CD14-positive monocyte (primary cell): ENCODE measurements around the gene SPDYE3. TPM values are rescaled to one million over a fixed set of nuclear protein-coding genes. Genes with fewer than 3 reads are reported as not detected.
"Not testable (repeated sequence)": the region's sequence is repeated elsewhere in the genome, so short reads cannot be mapped to it uniquely, and the experiment has no call there.

Experiments used
- DNase-seq, 3 donors: peaks; one replicate each; pipeline ENCODE4 v3.0.0-alpha.2; 2011 to 2022
- H2AFZ ChIP-seq: 2 replicates; pipeline ENCODE4 v1.6.0; 2012; ENCODE audit warnings: mild to moderate bottlenecking, low read depth, low read length, inconsistent platforms; ENCODE audit not compliant: insufficient read depth, poor library complexity, severe bottlenecking
- H3K27ac ChIP-seq, 2 donors: 1 replicate in 1 of 2; 2 replicates in 1 of 2; pipeline ENCODE4 v1.5.1; 2012 to 2013; ENCODE audit warnings: low read length in 2 of 2, control low read depth in 1 of 2, inconsistent platforms in 1 of 2, low read depth in 1 of 2, mild to moderate bottlenecking in 1 of 2
- H3K27me3 ChIP-seq, 2 donors: one replicate each; pipeline versions ENCODE4 v1.6.0 to v1.6.1; 2011 to 2013; ENCODE audit warnings: low read length in 2 of 2; ENCODE audit not compliant: control insufficient read depth in 2 of 2, insufficient read depth in 2 of 2
- H3K36me3 ChIP-seq, 2 donors: replicated peaks in 1 of 2; 1 replicate in 1 of 2; 2 replicates in 1 of 2; pipeline versions ENCODE4 v1.5.1 to v1.6.1; 2012 to 2013; ENCODE audit warnings: low read length in 2 of 2, control low read depth in 1 of 2, inconsistent platforms in 1 of 2, mild to moderate bottlenecking in 1 of 2; ENCODE audit not compliant: insufficient read depth in 2 of 2, control insufficient read depth in 1 of 2
- H3K4me1 ChIP-seq, 2 donors: 1 replicate in 1 of 2; 2 replicates in 1 of 2; pipeline versions ENCODE4 v1.5.1 to v1.6.1; 2012 to 2013; ENCODE audit warnings: low read length in 2 of 2, control low read depth in 1 of 2, inconsistent platforms in 1 of 2, mild to moderate bottlenecking in 1 of 2, moderate library complexity in 1 of 2; ENCODE audit not compliant: insufficient read depth in 2 of 2, control insufficient read depth in 1 of 2
- H3K4me2 ChIP-seq: replicated peaks from 2 replicates; pipeline ENCODE3; 2012; ENCODE audit warnings: low read length, moderate library complexity, mild to moderate bottlenecking; ENCODE audit not compliant: poor library complexity, severe bottlenecking; ENCODE audit errors: extremely low read depth
- H3K4me3 ChIP-seq, 3 experiments: fragments of 200-600 bp in 1 of 3; sonication (generic) in 1 of 3; replicated peaks in 1 of 3; 1 replicate in 2 of 3; 2 replicates in 1 of 3; pipeline ENCODE4 v1.5.1; 2011 to 2013; ENCODE audit warnings: low read length in 3 of 3, mild to moderate bottlenecking in 3 of 3, control low read depth in 2 of 3, low read depth in 2 of 3, inconsistent platforms in 1 of 3, moderate library complexity in 1 of 3
- H3K79me2 ChIP-seq: 2 replicates; pipeline ENCODE4 v1.6.0; 2012; ENCODE audit warnings: mild to moderate bottlenecking, control low read depth, inconsistent platforms, low read length, moderate library complexity; ENCODE audit not compliant: insufficient read depth
- H3K9ac ChIP-seq: 2 replicates; pipeline ENCODE4 v1.6.0; 2017; ENCODE audit warnings: low read length, mild to moderate bottlenecking; ENCODE audit not compliant: insufficient read depth, poor library complexity, severe bottlenecking
- H3K9me3 ChIP-seq, 2 donors: replicated peaks in 1 of 2; 1 replicate in 1 of 2; 2 replicates in 1 of 2; pipeline versions ENCODE4 v1.5.1 to v1.6.1; 2012 to 2013; ENCODE audit warnings: low read length in 2 of 2, control low read depth in 1 of 2; ENCODE audit not compliant: control insufficient read depth in 1 of 2, insufficient read depth in 1 of 2
- H4K20me1 ChIP-seq: 2 replicates; pipeline ENCODE4 v1.6.0; 2012; ENCODE audit warnings: mild to moderate bottlenecking, low read length, control low read depth, moderate library complexity; ENCODE audit not compliant: insufficient read depth
- H3K27ac Mint-ChIP-seq, 7 donors: one replicate each; pipeline ENCODE4 v1.8.0; 2020; ENCODE audit warnings: mild to moderate bottlenecking in 7 of 7, mixed read lengths in 7 of 7, moderate library complexity in 6 of 7, inconsistent platforms in 2 of 7
- H3K27me3 Mint-ChIP-seq, 3 donors: one replicate each; pipeline ENCODE4 v1.8.0; 2021 to 2022; ENCODE audit warnings: low read depth in 3 of 3, mild to moderate bottlenecking in 3 of 3, mixed read lengths in 3 of 3, moderate library complexity in 3 of 3, inconsistent platforms in 1 of 3
- H3K36me3 Mint-ChIP-seq, 2 donors: one replicate each; pipeline ENCODE4 v1.8.0; 2020; ENCODE audit warnings: mixed read lengths in 2 of 2, inconsistent platforms in 1 of 2, mild to moderate bottlenecking in 1 of 2
- H3K4me1 Mint-ChIP-seq: one replicate; pipeline ENCODE4 v1.8.0; 2020; ENCODE audit warnings: mild to moderate bottlenecking, mixed read lengths
- H3K4me3 Mint-ChIP-seq, 2 donors: one replicate each; pipeline ENCODE4 v1.8.0; 2020; ENCODE audit warnings: mild to moderate bottlenecking in 2 of 2, mixed read lengths in 2 of 2, moderate library complexity in 1 of 2
- H3K9me3 Mint-ChIP-seq, 7 donors: one replicate each; pipeline ENCODE4 v1.8.0; 2020 to 2022; ENCODE audit warnings: mixed read lengths in 7 of 7, mild to moderate bottlenecking in 6 of 7, moderate library complexity in 6 of 7, inconsistent platforms in 2 of 7
- WGBS: methylation state at CpG from one replicate; pipeline ENCODE4 v1.1.5; 2013; ENCODE audit warnings: missing lambda C conversion rate; ENCODE audit not compliant: insufficient coverage; 5-methylcytosine and 5-hydroxymethylcytosine counted together
- intact Hi-C, 2 donors: fragments of 100-400 bp; cut with micrococcal nuclease; formaldehyde crosslinking; loops; one replicate each; pipeline versions ENCODE4 v1.15.0 to v1.15.1; 2023
- polyA minus RNA-seq: library from RNA; depleted of rRNA, polyadenylated mRNA; stranded (reverse); fragments of >200 nt; gene quantifications from 2 replicates; pipeline ENCODE4 v1.2.3, GENCODE V29; 2012
- polyA plus RNA-seq, 3 donors: library from polyadenylated mRNA; depleted of rRNA in 1 of 3; unstranded in 2 of 3; stranded (reverse) in 1 of 3; fragments of 300-500 nt in 2 of 3; fragments of >200 nt in 1 of 3; fragmentation: Illumina TruSeq in 2 of 3; gene quantifications; 1 replicate in 2 of 3; 2 replicates in 1 of 3; pipeline ENCODE4 v1.2.3, GENCODE V29; 2012 to 2021
- total RNA-seq, 12 experiments: library from RNA in 1 of 12; stranded (reverse) in 1 of 12; fragments of 120-200 nt in 1 of 12; gene quantifications; one replicate each; pipeline ENCODE4 v1.2.4 and lab custom pipeline; 2013 to 2026; ENCODE audit warnings: mixed read lengths in 6 of 12, inconsistent platforms in 1 of 12

SPDYE3 gene, protein sequence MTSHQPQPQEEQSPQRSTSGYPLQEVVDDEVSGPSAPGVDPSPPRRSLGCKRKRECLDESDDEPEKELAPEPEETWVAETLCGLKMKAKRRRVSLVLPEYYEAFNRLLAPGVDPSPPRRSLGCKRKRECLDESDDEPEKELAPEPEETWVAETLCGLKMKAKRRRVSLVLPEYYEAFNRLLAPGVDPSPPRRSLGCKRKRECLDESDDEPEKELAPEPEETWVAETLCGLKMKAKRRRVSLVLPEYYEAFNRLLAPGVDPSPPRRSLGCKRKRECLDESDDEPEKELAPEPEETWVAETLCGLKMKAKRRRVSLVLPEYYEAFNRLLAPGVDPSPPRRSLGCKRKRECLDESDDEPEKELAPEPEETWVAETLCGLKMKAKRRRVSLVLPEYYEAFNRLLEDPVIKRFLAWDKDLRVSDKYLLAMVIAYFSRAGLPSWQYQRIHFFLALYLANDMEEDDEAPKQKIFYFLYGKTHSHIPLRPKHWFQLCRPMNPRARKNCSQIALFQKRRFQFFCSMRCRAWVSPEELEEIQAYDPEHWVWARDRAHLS
- not detected for total RNA-seq (2013)
- polyA plus RNA-seq (1 to 10 TPM in 1 of 3 donors, under 1 TPM in 1, not detected in 1; 0.58 to 1.2 TPM), polyA minus RNA-seq (not detected in 2 replicates), total RNA-seq (lab: John Stamatoyannopoulos, UW) (0 to 0.75 (median 0.03) reads per million in 11 experiments)

DNA sequence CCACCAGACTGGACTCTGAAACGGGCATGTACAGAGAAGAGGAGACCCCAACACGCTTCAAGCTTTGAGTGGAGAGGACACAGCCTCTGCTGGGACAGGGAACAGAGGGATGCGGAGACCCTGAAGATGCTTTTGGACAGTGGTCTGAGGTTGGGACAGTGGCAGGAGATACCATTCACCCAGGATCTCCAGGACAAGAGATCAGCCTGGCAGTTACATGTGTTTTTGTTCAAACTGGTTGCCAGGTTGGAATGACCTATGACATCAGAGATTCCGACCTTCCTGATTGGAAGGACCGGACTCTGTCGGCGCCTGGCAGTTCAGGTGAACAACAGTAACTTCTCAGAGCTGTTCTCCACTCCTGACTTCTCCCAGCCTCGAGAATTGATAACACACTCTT lies at the start of gene SPDYE3:
TSS of gene SPDYE3 (plus strand) at position 301 of the 400 bp plus-strand sequence. CDS start 184 bp downstream, outside the sequence.
- H3K9me3 ChIP-seq, intact Hi-C loops, H3K4me3 ChIP-seq, H3K27me3 ChIP-seq, DNase-seq, H3K36me3 ChIP-seq, H4K20me1 ChIP-seq, H2AFZ ChIP-seq, H3K27ac ChIP-seq, H3K4me1 Mint-ChIP-seq, H3K4me2 ChIP-seq, H3K27me3 Mint-ChIP-seq, H3K9me3 Mint-ChIP-seq, H3K79me2 ChIP-seq, H3K9ac ChIP-seq, H3K4me1 ChIP-seq, H3K4me3 Mint-ChIP-seq: not testable (repeated sequence)
- Mint-ChIP-seq H3K27ac (peak within 1 kb of the TSS in 3 of 7 donors; percentile 10 to 80 (median 56)), H3K36me3 (peaks cover 9 to 18% of the 10 kb centered on the region in 2 donors)
- WGBS = 100% methylated on average over 3 of the region's 8 CpGs

DNA sequence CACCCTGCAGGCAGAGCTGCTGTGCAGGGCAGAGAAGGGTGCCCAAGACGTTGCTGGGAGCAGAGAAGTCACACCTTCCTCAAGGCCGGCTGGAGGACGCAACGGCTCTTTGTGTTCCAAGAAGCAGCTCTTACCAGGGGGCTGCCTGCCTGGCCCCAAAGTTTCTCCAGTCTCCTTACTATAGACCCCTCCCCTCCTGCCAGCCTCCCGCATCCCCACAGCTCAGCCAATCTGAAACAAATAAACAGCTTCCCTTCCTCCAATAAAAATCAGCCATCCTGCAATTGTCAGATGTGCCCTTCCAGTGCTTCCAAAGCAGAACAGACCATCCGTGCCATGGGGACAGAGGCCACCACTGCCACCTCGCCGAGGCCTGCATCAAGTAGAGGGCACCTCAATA lies 47.5 kb upstream of the SPDYE3 start:
- intact Hi-C loops, H3K79me2 ChIP-seq, H3K36me3 Mint-ChIP-seq, H4K20me1 ChIP-seq, H2AFZ ChIP-seq, H3K9me3 Mint-ChIP-seq, DNase-seq, H3K4me1 Mint-ChIP-seq, H3K4me2 ChIP-seq, H3K36me3 ChIP-seq, H3K4me3 Mint-ChIP-seq, H3K9ac ChIP-seq, H3K4me1 ChIP-seq, H3K4me3 ChIP-seq, H3K9me3 ChIP-seq, H3K27ac ChIP-seq, H3K27ac Mint-ChIP-seq, H3K27me3 ChIP-seq, H3K27me3 Mint-ChIP-seq: not testable (repeated sequence)
- WGBS = 100% methylated on average over 3 of the region's 8 CpGs

DNA sequence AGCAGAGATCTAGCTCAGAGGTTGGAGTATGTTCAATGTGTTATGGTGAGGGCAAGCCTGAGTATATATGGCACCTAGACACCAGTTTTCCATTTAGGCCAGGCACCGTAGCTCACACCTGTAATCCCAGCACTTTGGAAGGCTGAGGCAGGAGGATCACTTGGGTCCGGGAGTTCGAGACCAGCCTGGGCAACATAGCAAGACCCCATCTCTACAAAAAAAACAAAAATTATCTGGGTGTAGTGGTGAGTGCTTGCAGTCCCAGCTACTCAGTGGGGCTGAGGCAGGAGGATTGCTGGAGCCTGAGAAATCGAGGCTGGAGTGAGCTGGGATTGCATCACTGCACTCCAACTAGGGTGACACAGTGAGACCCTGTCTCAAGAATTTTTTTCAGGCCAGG lies 44.6 kb upstream of the SPDYE3 start:
- H3K79me2 ChIP-seq, intact Hi-C loops, H2AFZ ChIP-seq, H3K9ac ChIP-seq, H3K4me3 Mint-ChIP-seq, H3K27me3 ChIP-seq, H3K4me1 Mint-ChIP-seq, H3K4me1 ChIP-seq, H3K4me2 ChIP-seq, DNase-seq, H3K27ac Mint-ChIP-seq, H3K4me3 ChIP-seq, H3K27me3 Mint-ChIP-seq, H4K20me1 ChIP-seq, H3K36me3 ChIP-seq, H3K36me3 Mint-ChIP-seq, H3K27ac ChIP-seq, H3K9me3 Mint-ChIP-seq, H3K9me3 ChIP-seq: not testable (repeated sequence)
- 94% methylated on average over 1 of the region's 4 CpGs for WGBS

DNA sequence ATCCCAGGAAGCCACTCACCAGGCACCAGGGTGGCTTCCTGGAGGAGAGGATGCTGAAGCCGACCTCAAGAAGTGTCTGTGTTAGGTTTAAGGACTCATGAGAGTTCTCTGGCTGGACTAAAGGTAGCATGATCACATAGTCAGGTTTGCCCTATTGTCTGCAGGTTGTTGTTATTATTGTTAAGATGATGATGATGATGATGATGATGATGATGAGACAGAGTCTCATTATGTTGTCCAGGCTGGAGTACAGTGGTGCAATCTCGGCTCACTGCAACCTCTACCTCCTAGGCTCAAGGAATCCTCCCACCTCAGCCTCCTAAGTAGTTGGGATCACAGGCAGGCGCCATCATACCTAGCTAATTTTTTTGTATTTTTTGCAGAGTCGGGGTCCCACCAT lies 43.3 kb upstream of the SPDYE3 start:
- H3K27ac Mint-ChIP-seq, H3K9me3 ChIP-seq, H3K9me3 Mint-ChIP-seq, H3K27me3 Mint-ChIP-seq, H2AFZ ChIP-seq, H3K4me3 ChIP-seq, H3K36me3 Mint-ChIP-seq, H3K4me3 Mint-ChIP-seq, H3K27me3 ChIP-seq, H3K4me1 ChIP-seq, H3K4me1 Mint-ChIP-seq, H3K27ac ChIP-seq, H4K20me1 ChIP-seq, H3K36me3 ChIP-seq, H3K9ac ChIP-seq, H3K79me2 ChIP-seq, intact Hi-C loops, H3K4me2 ChIP-seq, DNase-seq: not testable (repeated sequence)
- 100% methylated on average over 3 of the region's 4 CpGs for WGBS
